Spleen (tissue), 11 donors: Measurements from ENCODE around the gene SRCAP. TPM values are rescaled to one million over a fixed set of nuclear protein-coding genes. Genes with fewer than 3 reads are reported as not detected.

Experiments used
- DNase-seq: peaks from one replicate; pipeline ENCODE4 v3.0.0-alpha.2; 2020
- H3K27ac ChIP-seq, 8 donors: fragments of 200-600 bp; sonication (generic) in 7 of 8; 1 replicate in 4 of 8; 2 replicates in 4 of 8; pipeline versions ENCODE4 v1.5.0 to v1.8.0; 2016 to 2021; ENCODE audit warnings: inconsistent platforms in 4 of 8, mild to moderate bottlenecking in 4 of 8, moderate library complexity in 1 of 8
- H3K27me3 ChIP-seq, 7 donors: fragments of 200-600 bp; sonication (generic) in 6 of 7; replicated peaks in 1 of 7; 1 replicate in 4 of 7; 2 replicates in 3 of 7; pipeline versions ENCODE4 v1.5.0 to v1.8.0; 2016 to 2021; ENCODE audit warnings: inconsistent platforms in 3 of 7, mild to moderate bottlenecking in 1 of 7
- H3K36me3 ChIP-seq, 6 donors: fragments of 200-600 bp; sonication (generic) in 5 of 6; 1 replicate in 4 of 6; 2 replicates in 2 of 6; pipeline versions ENCODE4 v1.5.0 to v1.8.0; 2016 to 2021; ENCODE audit warnings: inconsistent platforms in 2 of 6
- H3K4me1 ChIP-seq, 6 donors: fragments of 200-600 bp; sonication (generic) in 5 of 6; 1 replicate in 3 of 6; 2 replicates in 3 of 6; pipeline versions ENCODE4 v1.5.0 to v1.8.0; 2016 to 2021; ENCODE audit warnings: inconsistent platforms in 3 of 6
- H3K4me3 ChIP-seq, 8 donors: fragments of 200-600 bp; sonication (generic) in 7 of 8; 1 replicate in 4 of 8; 2 replicates in 4 of 8; pipeline versions ENCODE4 v1.5.0 to v1.8.0; 2016 to 2021; ENCODE audit warnings: inconsistent platforms in 4 of 8, mild to moderate bottlenecking in 4 of 8, moderate library complexity in 2 of 8
- H3K9me3 ChIP-seq, 8 donors: fragments of 200-600 bp; sonication (generic) in 7 of 8; 1 replicate in 4 of 8; 2 replicates in 4 of 8; pipeline versions ENCODE4 v1.5.0 to v1.8.0; 2016 to 2021; ENCODE audit warnings: inconsistent platforms in 4 of 8
- CTCF ChIP-seq, 11 experiments: fragments of 200-600 bp in 7 of 11; fragments of 450-650 bp in 4 of 11; sonication (generic) in 4 of 11; IDR thresholded peaks in 8 of 11; conservative IDR thresholded peaks in 3 of 11; 1 replicate in 7 of 11; 2 replicates in 4 of 11; pipeline versions ENCODE4 v1.4.0 to v1.8.0; 2016 to 2021; ENCODE audit warnings: antibody characterized with exemption in 11 of 11, inconsistent platforms in 4 of 11, mild to moderate bottlenecking in 1 of 11
- POLR2A ChIP-seq, 3 donors: fragments of 450-650 bp; IDR thresholded peaks; one replicate each; pipeline ENCODE4 v1.5.1; 2017; ENCODE audit warnings: antibody characterized with exemption in 3 of 3, mild to moderate bottlenecking in 1 of 3
- POLR2AphosphoS5 ChIP-seq, 3 donors: sonication (generic); formaldehyde crosslinking; IDR thresholded peaks; one replicate each; pipeline ENCODE4 v1.5.1; 2017; ENCODE audit warnings: antibody characterized with exemption in 3 of 3
- WGBS, 5 donors: extraction: QIAGEN DNeasy Blood & Tissue Kit in 3 of 5; methylation state at CpG; one replicate each; pipeline versions ENCODE4 v1.1.5 to v1.1.7; 2013 to 2018; 5-methylcytosine and 5-hydroxymethylcytosine counted together
- intact Hi-C: fragments of 100-400 bp; cut with DNase I; formaldehyde crosslinking; loops from one replicate; pipeline ENCODE4 v1.15.0; 2023; ENCODE audit warnings: low total_unique reads
- polyA plus RNA-seq, 3 donors: library from polyadenylated mRNA; stranded (reverse); fragments of 200-250 nt; gene quantifications; one replicate each; pipeline ENCODE4 v1.2.1, GENCODE V29; 2013
- total RNA-seq, 7 donors: library from RNA; depleted of rRNA in 3 of 7; stranded (reverse); fragments of >200 nt in 3 of 7; fragmentation: NEBNext Ultra II Directional in 4 of 7; extraction: Animal tissue kit (Norgen Biotek cat#: 25700) in 4 of 7; gene quantifications; one replicate each; pipeline versions ENCODE4 v1.1.0 to v1.2.1, GENCODE V29; 2016 to 2021
- donor health status: healthy with polysubstance abuse.
- donor health status: DM: no; HTN: no; CAD: no; lungs with moderate emphysema.
- donor health status: DM: no; HTN: no; CAD: no.
- donor health status: Bipolar disorder and iron deficiency.
- donor health status: healthy.
- donor health status: DM: no; HTN: no; CAD: no.
- donor health status: DM: yes; HTN: yes; CAD: no.

Gene SRCAP
- total and polyA plus RNA-seq, 10 donors = 1.2 to 85.7 (median 68.3) TPM

GRCh38 chr16:30660424-30661261 lies 38.3 kb upstream of the SRCAP start:
- no peaks in the 10 kb centered on the region for H3K27me3 ChIP-seq
- H3K9me3 ChIP-seq = no peaks in the 10 kb centered on the region
- DNase-seq = peak; percentile 83
- peak overlapping the region; percentile 74 to 93 (median 83) for H3K4me3 ChIP-seq
- intact Hi-C loops = no loop called here
- TF ChIP-seq POLR2A (IDR thresholded peaks at IDR 0.05) = no peak
- peak in 2 of 3 donors; percentile 24 to 61 for TF ChIP-seq POLR2AphosphoS5 (IDR thresholded peaks at IDR 0.05)
- WGBS, 5 donors = 21 to 29% (median 24%) methylated on average over 20 to 21 of the region's 21 CpGs
- peaks cover 27 to 81% (median 67%) of the 10 kb centered on the region in 6 donors for H3K4me1 ChIP-seq
- peak overlapping the region; percentile 97 to 100 (median 99) for H3K27ac ChIP-seq
- peaks cover 6 to 67% (median 51%) of the 10 kb centered on the region in 6 donors for H3K36me3 ChIP-seq

GRCh38 chr16:30662449-30662848 lies 36.5 kb upstream of the SRCAP start:
- peak; percentile 74 for DNase-seq
- H3K27me3 ChIP-seq = no peaks in the 10 kb centered on the region
- peak overlapping the region in 2 of 8 donors; percentile 11 to 93 for H3K4me3 ChIP-seq
- H3K9me3 ChIP-seq = no peaks in the 10 kb centered on the region
- intact Hi-C loops = no loop called here
- peak overlapping the region in 5 of 8 donors; percentile 97 to 100 (median 99) for H3K27ac ChIP-seq
- peaks cover 9 to 70% (median 60%) of the 10 kb centered on the region in 6 donors for H3K36me3 ChIP-seq
- TF ChIP-seq POLR2AphosphoS5 (IDR thresholded peaks at IDR 0.05) (peak in 2 of 3 donors; percentile 7 to 56), POLR2A (IDR thresholded peaks at IDR 0.05) (no peak)
- peaks cover 23 to 77% (median 57%) of the 10 kb centered on the region in 6 donors for H3K4me1 ChIP-seq
- 84 to 90% (median 88%) methylated on average over 9 to 17 of the region's 17 CpGs for WGBS, 5 donors

- DNase-seq = no peak
- intact Hi-C loops = no loop called here
- Histone ChIP-seq H3K27ac (peak overlapping the region in 5 of 8 donors; percentile 97 to 100 (median 99)), H3K9me3 (no peaks in the 10 kb centered on the region), H3K4me3 (peak overlapping the region in 1 of 8 donors; percentile 11), H3K27me3 (no peaks in the 10 kb centered on the region), H3K4me1 (peaks cover 23 to 74% (median 52%) of the 10 kb centered on the region in 6 donors), H3K36me3 (peaks cover 13 to 76% (median 66%) of the 10 kb centered on the region in 6 donors)
- TF ChIP-seq CTCF (IDR thresholded peaks at IDR 0.05 in 8 of 11, conservative IDR thresholded peaks at IDR 0.05 in 3 of 11) (no peak), POLR2AphosphoS5 (IDR thresholded peaks at IDR 0.05) (no peak), POLR2A (IDR thresholded peaks at IDR 0.05) (no peak)
- WGBS, 5 donors = 64 to 85% (median 80%) methylated on average over 8 of the region's 8 CpGs
Measured at GRCh38 chr16:30663038-30663437, 35.9 kb upstream of the SRCAP start.

GRCh38 chr16:30663820-30664219 lies 35.2 kb upstream of the SRCAP start:
- Histone ChIP-seq H3K27ac (peak overlapping the region in 2 of 8 donors; percentile 97 to 99), H3K36me3 (peaks cover 13 to 83% (median 74%) of the 10 kb centered on the region in 6 donors), H3K9me3 (no peaks in the 10 kb centered on the region), H3K4me1 (peaks cover 23 to 74% (median 52%) of the 10 kb centered on the region in 6 donors), H3K27me3 (no peaks in the 10 kb centered on the region), H3K4me3 (peak overlapping the region in 1 of 8 donors; percentile 7)
- TF ChIP-seq POLR2AphosphoS5 (IDR thresholded peaks at IDR 0.05) (peak in 1 of 3 donors; percentile 10), CTCF (IDR thresholded peaks at IDR 0.05 in 8 of 11, conservative IDR thresholded peaks at IDR 0.05 in 3 of 11) (no peak)
- DNase-seq = no peak
- 75 to 88% (median 79%) methylated on average over 8 to 9 of the region's 9 CpGs for WGBS, 5 donors
- intact Hi-C loops = no loop called here

DNA sequence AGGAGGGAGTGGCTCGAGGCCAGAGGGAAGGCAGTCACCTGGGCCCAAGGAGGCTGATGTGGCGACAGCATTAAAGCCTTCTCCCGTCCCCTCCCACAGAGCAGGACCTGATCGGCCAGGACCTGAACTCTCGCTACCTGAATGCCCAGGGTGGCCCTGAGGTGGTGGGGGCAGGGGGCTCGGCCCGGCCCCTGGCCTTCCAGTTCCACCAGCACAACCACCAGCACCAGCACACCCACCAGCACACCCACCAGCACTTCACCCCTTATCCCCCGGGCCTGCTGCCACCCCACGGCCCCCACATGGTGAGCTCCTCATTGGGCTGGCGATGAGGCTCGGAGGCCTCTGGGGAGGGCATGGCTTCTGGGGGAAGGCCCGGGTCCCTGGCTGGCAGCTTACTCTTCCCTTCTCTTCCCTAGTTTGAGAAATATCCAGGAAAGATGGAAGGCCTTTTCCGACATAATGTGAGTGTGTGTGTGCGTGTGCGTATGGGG lies 34.3 kb upstream of the SRCAP start:
- Histone ChIP-seq H3K4me1 (peaks cover 23 to 74% (median 52%) of the 10 kb centered on the region in 6 donors), H3K4me3 (no peak overlapping the region), H3K27me3 (no peaks in the 10 kb centered on the region), H3K36me3 (peaks cover 13 to 92% (median 82%) of the 10 kb centered on the region in 6 donors), H3K27ac (peak overlapping the region in 2 of 8 donors; percentile 2 to 97), H3K9me3 (no peaks in the 10 kb centered on the region)
- intact Hi-C loops = no loop called here
- 90 to 95% (median 91%) methylated on average over 9 to 15 of the region's 15 CpGs for WGBS, 5 donors
- no peak for DNase-seq
- peak in 1 of 3 donors; percentile 22 for TF ChIP-seq POLR2AphosphoS5 (IDR thresholded peaks at IDR 0.05)
- TF ChIP-seq CTCF (IDR thresholded peaks at IDR 0.05 in 8 of 11, conservative IDR thresholded peaks at IDR 0.05 in 3 of 11) = no peak
